GM19238 (cell line): ENCODE results near the gene CRELD1.

Source experiments
- DNase-seq: peaks from one replicate; pipeline ENCODE4 v3.0.0; 2011; ENCODE audit warnings: low spot score; ENCODE audit not compliant: insufficient read length

The CRELD1 gene

DNA sequence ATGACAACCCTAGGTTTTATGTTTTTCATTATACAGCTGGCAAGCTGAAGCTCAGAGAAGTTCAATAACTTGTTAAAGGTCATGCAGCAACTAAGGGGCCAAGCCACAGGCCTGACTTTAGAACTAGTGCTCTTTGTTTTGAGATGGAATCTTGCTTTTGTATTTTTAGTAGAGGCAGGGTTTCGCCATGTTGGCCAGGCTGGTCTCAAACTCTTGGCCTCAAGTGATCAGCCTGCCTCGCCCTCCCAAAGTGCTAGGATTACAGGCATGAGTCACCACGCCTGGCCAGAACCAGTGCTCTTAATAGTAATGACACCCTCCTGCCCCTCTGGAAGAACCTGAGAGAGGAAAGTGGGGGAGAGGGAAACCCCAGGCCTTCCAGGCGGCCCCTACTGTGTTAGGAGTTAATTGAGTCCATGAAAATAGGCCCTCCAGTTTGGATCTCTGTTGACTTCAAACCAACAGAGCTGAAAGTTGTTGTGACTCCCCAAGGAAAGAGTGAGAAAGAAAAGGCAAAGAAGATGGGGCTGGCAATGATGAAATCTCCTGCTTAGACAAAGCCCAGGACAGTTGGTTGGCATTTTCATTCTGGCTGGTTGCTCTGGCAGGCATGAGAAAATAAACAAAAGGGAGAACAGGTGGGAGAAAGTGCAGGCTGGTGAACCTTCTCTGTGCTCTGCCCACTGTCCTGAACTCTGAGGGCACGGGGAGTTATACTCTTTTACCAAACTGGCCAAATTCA is 22.1 kb downstream of the CRELD1 start:
- no peak for DNase-seq

DNA sequence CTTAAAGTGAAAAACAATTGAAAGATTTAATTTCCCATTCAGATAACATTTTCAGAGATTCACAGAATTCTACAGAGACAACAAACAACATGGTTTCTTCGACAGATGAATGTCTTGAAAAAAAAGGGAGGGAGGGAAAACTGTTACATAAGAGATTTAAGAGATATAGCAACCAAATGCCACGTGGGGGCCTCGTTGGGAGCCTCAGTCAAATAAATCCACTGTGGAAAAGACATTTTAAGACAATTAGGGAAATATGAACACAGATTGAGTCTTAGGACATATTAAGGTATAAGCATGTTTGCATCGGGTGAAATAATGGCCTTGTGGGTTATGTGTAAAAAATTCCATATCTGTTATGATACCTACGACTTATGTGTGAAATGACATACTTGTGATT is 23.6 kb downstream of the CRELD1 start:
- no peak for DNase-seq

DNA sequence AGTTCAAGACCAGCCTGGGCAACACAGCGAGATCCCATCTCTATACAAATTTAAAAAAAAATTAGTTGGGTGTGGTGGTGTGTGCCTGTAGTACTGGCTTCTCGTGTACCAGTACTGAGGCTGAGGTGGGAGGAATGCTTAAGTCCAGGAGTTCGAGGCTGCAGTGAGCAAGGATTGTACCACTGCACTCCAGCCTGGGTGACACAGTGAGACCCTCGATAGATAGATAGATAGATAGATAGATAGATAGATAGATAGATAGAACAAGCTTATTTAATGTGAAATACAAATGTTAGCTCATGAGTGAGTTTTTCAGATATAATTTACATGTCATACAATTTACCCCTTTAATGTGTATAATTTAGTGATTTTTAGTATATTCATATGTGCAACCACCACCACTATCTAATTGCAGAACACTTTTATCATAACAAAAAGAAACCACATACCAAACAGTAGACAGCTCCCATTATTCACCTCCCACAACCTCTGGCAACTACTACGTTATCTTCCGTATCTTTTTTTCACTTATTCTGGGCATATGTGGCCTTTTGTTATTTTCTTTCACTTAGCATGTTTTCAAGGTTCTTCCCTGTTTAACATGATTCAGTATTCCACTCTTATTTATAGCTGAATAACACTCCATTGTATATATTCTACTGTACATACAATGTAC is 31.7 kb downstream of the CRELD1 start:
- DNase-seq: no peak

DNA sequence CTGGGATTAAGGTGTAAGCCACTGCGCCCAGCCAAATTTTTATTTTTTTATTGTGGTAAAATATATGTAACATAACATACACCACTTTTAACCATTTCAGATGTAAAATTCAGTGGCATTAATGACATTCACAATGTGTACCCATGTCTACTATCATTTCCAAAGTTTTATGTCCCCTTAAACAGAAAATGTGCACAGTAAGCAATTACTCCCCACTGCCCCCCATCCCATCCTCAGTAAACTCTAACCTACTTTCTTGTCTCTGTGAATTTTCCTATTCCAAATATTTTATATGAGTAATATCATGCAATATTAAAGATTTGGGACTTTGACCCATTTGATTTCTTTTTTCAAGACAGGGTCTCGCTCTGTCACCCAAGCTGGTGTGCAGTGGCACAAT is 33.2 kb downstream of the CRELD1 start:
- DNase-seq: no peak

DNA sequence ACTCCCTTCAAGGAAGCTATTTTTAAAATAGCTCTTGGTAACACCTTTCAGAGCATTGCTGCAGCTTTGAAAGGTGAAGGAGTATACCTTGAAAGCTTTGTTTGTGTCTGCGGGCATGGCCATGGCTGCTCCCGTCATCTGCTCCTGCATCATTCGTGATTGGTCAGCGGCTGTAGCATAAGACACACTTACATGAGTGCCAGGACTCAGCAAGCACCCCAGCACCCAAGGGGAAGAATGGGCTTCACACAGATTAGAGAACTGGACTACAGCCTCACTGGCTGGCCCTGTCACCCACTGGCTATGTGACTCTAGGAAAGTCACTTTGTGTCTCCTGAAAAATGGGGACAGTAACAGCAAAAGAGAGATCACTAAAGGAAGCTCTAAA is 36.0 kb downstream of the CRELD1 start:
- DNase-seq: no peak

DNA sequence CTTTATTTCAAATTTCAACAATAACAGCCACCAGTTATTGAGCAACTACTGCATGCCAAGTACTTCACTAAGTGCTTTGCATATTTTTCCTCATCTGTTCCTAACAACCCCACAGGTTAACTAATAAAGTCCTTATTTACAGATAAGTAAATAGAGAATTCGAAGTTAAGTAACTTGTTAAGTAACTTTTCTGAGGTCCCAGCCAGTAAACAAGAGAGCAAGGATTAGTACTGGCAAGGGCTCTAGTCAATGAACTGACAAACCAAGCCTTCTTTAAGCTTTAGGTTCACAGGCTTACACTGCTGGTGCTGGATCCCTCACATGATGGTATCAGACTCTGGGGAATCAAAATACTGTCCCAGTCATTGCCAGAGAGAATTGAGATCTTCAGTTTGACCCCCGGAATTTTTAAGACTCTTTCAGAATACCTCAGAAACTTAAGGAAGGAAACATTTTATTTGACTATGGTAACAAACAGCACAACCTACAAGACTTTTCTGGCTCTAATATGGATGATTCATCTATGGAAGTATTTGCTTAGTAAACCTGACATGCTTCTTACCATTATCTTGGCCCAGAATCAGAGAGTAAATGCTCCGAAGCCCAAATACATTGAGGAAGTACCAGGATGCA is 36.5 kb downstream of the CRELD1 start:
- no peak for DNase-seq

DNA sequence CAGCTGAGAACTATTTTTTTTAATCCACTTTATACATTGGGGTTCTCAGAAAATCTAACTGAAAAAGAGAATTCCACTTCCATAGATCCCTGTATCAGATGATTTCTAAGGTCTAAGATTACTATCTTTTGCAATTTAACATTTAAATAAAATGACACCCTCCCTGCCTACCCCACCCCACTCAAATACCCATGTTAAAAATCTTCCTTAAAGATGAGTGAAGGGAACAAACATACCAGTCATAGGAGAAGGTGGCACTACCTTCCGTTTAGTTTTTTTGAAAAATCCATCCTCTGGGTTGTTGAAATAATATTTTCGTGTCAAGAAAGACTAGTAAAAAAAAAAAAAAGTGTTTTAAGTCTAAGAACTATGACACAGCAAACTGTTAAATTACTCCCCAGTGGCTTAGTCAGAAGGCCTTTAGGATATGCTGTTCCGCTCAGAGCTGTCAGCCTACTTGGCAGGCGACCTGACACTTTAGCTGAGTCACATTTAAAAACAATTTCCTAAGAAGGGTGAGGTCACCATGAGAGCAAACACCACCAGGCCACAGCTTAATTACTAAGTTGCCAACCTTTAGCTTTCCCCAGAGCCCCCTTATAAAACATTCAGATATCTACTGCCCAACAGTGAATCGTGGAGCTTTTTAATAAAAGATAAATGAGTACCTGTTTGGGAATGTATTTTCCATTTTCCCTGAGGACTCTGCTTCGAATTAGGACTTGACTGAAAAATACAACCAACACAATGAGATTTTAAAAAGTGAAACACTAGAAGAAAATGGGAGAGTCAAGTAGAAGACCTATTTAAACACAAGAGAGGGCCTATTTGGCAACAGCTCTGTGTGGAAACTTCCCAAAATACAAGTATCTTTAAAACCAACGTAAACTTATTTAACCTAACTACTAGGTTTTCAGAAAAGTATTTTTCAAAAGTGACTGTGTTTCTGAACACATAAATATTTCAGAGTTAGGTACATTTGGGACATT is 43.4 kb downstream of the CRELD1 start:
- DNase-seq: no peak

DNA sequence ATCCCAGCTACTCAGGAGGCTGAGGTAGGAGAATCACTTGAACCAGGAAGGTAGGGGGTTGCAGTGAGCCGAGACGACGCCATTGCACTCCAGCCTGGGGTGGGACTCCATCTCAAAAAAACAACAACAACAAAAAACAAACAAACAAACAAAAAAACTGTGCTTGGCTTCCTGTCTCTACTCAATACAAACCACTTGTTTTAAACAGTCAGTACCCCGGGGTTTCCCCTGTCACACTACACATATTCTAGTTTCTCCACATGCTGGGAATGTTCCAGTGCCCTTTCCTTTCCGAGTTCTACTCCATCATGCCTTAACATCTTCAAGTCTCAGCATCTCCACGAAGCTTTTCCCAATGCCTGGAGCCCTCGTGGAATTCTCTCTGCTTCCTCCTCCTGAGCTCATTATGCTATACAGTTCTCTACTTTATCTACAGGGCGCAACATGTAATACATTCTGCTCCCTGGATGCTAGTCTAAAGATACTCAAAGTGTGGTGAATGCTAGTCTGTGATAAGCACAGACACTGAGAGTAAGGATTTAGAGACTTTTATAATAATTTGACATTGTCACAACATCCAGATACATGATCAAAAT is 45.2 kb downstream of the CRELD1 start:
- DNase-seq: no peak

DNA sequence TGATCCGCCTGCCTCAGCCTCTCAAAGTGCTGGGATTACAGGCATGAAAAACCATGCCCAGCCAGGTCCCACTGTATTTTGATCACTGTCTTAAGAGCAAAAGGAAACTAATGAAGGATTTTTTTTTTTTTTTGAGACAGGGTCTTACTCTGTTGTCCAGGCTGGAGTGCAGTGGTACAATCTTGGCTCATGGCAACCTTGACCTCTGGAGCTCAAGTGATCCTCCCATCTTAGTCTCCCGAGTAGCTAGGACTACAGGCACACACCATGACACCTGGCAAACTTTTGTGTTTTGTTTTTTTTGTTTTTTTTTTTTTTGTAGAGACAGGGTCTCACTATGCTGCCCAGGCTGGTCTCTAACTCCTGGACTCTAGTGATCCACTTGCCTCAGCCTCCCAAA is 46.6 kb downstream of the CRELD1 start:
- DNase-seq: no peak

DNA sequence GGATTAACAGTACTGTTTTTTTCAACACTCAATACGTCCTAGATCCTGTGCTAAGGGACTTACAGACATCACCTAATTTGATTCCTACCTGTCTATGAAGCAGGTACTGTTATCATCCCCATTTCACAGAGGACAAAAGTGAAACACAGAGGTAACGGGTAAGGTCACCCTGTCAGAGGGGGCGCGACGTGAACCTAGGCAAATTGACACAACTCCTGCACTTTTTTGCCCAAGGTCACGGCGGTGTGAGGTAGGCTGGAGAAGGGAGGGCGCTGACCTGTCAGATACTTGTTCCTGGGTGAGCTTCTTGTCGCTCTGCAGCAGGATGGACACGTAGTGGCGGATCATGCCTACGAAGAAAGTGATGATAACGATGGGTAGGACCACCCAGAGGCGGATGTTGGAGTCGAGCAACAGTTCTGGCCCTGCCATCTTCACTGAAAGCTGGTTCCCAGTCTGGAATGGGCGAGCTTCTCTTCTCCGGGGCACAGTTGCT is 52.6 kb downstream of the CRELD1 start:
- no peak for DNase-seq

DNA sequence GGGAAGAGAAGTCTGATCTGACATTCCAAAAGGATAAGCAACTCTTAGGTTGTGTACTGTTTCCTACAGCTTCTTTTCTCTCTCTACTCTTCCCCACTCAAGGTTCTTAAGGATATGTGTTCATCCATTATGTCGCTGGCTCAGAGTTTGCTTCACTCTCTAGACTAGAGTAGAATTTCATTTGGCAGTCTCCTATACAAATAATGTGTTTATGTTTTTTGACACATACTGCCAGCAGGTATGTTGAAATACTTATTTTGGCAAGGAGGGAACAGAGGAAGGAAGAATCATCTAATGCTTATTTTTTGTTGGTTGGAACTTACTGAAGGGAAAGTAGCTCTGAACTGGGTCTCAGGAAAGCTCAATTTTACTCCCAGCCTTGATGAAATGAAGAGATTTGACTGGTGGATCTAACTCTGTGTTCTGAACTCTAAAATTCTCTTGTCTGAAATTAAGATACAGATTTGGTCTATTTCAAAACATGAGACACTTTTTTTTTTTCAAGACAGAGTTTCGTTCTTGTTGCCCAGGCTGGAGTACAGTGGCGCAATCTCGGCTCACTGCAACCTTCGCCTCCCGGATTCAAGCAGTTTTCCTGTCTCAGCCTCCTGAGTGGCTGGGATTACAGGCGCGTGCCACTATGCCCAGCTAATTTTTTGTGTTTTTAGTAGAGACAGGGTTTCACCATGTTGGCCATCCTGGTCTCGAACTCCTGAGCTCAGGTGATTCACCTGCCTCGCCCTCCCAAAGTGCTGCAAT is 60.6 kb downstream of the CRELD1 start:
- no peak for DNase-seq
